ENCODE measurements around the gene PTPA.

PTPA gene

DNA sequence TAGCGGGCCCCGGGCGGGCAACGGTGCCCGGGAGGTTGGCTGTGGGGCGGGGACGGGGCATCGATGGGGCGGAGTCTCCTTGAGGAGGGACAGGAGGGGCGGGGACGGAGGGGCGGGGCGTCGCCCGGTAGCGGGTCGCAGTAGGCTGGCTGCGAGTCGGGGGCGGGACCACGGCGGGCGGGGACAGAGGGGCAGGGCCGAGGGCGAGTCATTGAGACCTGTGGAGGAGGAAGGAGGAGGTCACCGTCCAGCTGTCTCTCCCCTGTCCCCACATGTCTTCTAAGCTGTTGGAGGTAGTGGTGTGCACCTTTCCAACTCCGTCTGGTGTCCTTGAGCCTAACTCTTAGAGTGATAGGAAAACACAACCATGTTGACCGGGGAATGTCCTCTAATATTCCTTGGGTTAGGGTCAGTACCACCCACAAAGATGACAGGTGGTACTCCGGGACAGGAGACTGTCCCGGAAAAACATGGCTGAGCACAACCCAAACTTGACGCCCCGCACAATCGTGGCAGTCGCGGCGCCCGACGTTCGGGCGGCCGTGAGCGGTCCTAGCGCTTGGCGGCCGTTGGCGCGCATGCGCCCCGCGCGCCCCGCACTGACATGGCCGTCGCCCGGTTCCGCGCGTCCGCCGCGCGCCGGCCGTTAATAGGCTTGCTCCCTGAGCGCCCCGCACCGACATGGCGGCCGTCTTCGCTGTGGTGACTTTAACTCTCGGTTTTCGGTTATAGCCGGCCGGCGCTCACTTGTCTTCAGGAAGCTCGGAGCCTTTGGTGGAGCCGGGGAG lies at the start of gene PTPA, which contains the start of gene CRAT:
TSS of gene PTPA (plus strand) at position 676 of the 788 bp plus-strand sequence. CDS start 186 bp downstream, outside the sequence.
TSS of gene CRAT (minus strand) at position 54 of the 788 bp plus-strand sequence. CDS start 284 bp downstream, outside the sequence.
- DNase-seq (ENCODE audit: low read depth in 3 of 3) = peak; percentile 92 to 98 (median 94)

DNA sequence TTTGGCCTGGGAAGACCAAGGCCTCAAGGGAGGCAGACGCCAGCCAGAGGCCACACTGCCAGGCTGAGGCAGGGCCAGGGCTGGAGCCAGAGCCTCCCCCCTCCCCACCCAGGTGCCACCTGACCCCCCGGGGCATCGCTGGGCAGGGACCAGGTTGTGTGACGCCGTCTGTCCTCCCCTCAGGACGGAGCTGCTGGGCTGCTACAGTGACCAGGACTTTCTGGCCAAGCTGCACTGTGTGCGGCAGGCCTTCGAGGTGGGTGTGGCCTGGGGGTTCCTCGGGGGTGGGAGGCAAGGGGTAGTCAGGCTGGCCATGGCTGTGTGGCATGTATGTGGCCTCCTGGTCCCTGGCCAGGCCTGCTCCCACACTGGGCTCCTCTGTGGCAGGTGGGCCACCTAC lies 48.2 kb upstream of the PTPA start:
- no peak for DNase-seq (ENCODE audit: low read depth in 3 of 3)

- no peak for DNase-seq (ENCODE audit: low read depth in 3 of 3)
Measured at GRCh38 chr9:129064499-129064908, 46.7 kb upstream of the PTPA start.

GRCh38 chr9:129068110-129068509 lies 43.1 kb upstream of the PTPA start:
- no peak for DNase-seq (ENCODE audit: low read depth in 3 of 3)

DNA sequence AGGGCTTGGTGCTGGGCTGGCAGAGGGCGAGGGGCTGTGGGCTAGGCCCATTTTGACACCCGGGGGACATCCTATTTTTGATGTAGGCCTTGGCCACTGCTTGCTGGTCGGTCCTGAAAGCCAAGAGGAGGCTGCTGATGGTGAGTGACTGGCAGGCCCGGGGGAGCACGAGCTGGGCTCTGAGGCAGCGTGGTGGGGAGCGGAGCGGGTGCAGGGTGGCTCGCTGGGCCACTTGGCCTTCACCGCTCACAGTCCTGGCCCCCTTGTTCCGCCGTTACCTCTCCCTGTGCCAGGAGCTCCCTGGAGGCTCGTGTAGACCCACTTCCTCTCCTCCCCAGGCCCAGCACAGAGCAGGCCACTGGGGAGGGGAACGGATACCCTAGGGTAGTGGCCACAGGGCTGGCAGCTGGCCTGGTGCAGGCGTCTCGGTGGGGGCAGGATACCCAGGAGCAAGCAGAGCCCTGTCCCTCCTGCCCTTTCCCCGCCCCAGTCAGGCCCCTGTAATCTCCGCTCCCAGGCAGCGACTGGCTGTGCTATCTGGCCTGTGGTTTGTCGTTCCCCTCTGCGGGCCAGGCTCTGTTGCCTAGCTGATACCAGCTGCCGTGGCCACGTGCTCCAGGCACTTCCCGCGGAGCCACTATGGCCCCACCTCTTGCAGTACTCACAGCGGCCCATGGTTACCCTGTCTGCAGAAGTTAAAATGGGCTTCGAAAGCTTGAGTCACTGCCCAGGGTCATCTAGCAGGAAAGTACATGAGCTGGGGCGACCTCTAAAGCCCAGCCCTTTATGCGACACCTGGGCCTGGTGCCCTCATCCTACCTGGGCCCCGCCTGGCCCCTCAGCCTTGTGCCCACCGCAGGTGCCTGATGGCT lies 42.0 kb upstream of the PTPA start:
- peak in 2 of 3 experiments; percentile 12 to 48 for DNase-seq (ENCODE audit: low read depth in 3 of 3)

DNA sequence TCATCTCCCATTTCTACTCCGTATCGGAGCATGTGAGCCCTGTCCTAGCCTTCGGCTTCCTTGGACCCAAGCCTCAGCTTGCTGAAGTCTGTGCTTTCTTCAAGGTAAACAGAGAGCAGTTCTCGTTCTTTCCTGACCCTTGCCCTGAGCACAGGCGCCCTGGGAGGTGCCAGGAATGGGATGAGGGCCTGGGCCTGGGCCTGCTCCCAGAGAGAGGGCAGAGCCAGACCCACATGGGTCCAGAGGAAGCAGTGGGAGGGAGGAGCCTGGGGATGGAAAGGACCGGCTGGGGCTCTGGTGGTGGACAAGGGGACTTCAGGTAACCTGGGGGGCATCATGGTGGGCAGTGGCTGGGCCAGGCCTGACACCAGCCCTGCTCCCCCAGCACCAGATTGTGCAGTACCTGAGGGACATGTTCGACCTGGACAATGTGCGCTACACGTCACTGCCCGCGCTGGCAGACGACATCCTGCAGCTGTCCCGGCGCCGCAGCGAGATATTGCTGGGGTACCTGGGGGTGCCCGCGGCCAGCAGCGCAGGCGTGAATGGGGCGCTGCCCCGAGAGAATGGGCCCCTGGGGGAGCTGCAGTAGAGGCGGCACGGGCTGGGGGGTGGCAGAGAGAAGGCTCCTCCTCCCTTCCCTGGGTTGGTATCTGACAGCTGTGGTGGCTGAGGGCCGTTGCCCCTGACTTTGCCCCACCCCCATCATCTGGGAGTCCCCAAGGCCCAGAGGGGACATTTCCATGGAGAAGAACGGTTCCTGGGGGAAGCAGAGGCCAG lies 41.2 kb upstream of the PTPA start:
- no peak for DNase-seq (ENCODE audit: low read depth in 3 of 3)

DNA sequence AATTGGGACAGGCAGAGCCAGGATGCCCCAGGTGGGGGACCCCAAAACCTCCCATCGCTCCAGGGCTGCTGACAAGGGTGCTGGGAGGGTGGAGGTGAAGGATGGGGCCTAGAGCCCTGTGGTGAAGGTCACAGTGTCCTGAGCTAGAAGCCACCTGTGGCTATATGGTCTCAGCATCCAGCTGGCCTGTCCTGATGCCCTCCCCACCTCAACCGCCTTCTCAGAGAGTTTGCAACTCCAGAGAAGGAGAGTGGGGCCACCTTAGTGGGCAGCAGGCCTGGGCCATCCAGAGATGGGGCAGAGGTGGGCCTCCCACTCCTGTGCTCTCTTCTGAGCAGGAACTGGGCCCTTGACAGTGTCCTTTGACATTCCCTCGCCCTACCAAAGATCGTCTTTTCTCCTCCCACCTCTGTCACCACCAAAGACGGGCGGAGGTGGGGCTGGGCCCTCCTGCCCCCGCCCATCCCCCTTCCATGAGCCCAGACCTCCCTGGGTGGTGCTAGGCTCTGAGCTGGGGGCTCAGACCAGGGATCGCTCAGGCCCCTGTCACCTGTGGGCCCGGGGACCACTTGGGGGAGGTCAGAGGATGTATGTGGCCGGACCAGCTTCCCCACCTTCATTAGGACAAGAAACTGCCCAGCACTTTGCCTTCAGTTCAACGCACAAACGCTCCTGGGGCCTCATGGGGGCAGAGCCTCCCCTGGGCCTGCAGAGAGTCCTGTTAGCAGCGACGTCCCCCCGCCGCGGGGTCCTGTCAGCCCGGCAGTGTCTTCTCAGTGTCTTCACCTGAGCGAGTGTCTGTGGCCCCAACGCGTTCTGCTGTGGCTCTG lies 40.3 kb upstream of the PTPA start:
- no peak for DNase-seq (ENCODE audit: low read depth in 3 of 3)

GRCh38 chr9:129071526-129072126 lies 39.6 kb upstream of the PTPA start:
- DNase-seq (ENCODE audit: low read depth in 3 of 3) = no peak

DNA sequence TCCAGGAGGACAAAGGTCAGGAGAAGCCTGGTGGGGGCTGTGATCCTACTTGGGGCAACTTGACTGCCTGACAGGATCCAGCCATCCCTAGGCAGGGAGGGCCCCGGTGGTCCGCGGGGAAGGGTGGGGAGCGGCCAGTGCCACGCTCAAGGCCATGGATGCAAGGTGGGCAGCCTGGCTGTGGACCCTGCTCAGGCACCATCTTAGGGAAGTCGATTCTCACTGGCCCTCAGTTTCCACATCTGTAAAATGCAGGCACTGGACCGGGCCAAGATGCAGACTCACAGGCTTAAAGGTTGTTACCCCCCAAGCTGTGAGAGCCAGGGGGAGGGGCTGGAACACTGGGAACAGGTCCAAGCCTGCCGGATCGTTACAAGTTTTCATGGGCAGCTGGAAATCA lies 39.0 kb upstream of the PTPA start:
- no peak for DNase-seq (ENCODE audit: low read depth in 3 of 3)

GRCh38 chr9:129073404-129073803 lies 37.8 kb upstream of the PTPA start:
- no peak for DNase-seq (ENCODE audit: low read depth in 3 of 3)

- DNase-seq (ENCODE audit: low read depth in 3 of 3) = no peak
Measured at GRCh38 chr9:129074106-129074505, 37.1 kb upstream of the PTPA start.

DNA sequence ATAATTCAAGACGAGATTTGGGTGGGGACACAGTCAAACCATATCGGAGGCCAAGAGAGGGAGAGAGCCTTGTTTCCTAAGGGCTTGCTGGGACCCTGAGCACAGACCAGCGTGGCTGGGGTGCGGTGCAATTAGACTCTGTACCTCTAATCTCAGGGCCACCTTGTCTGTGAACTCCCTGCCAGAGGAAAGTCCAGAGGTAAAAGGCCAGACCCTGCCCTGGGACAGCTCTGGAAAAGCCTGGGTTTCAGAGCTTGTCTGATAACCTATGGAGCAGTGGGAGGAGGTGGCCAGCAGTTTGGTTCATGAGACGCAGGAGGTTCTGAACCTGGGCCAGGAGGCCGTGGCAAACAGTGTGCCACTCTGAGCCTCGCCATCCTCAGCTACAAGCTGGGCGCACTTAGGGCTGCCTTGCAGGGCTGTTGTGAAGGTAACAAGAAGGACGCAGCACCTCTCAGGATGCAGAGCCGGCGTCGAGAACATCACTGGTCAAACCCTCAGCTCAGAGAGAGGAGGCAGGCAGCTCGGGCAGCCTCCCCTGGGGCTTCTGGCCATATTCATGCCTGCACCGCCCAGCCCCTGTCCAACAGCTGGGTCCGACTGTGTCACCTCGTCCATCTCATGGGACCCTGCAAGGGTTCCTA lies 35.1 kb upstream of the PTPA start:
- DNase-seq (ENCODE audit: low read depth in 3 of 3) = no peak

- no peak for DNase-seq (ENCODE audit: low read depth in 3 of 3)
Measured at GRCh38 chr9:129076640-129077037, 34.6 kb upstream of the PTPA start.

- DNase-seq (ENCODE audit: low read depth in 3 of 3) = no peak
Measured at GRCh38 chr9:129077236-129077635, 34.0 kb upstream of the PTPA start.

DNA sequence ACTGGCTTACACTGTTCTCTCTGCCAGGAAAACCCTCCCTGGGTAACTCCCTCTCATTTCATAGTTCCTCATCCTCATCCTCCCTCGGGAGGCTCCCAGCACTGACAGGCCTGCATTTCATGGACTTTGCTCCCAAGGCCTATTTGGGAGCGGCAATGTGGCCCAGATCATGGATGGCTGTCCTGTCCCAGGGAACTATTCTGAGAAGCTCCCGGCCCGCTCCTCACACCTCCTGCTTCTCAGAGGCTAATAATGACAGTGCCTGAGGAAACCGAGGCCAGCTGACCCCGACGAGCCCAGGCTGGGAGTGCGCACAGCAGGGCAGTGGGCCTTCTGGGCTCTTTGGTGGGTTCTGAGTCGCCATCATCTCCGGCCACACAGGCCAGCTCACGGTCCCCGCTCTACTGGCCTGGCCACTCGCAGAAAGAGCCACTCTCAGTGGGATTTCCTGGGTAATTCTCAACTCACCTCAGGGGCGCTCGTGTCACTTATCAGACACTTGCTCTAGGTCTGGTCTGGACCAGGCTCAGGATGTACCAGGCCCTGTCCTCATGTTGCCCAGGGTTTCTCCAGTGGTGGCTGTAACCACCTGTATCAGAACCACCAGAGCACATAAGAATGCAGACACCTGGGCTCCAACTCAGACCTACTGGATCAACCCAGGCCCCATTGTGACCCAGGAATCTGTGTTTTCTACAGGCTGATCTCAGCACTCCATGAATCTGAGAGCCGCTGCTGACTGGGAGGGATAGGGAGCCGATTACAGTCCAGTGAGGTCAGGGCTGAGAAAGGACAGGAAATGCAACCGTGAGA lies 32.3 kb upstream of the PTPA start:
- DNase-seq (ENCODE audit: low read depth in 3 of 3) = no peak

- no peak for DNase-seq (ENCODE audit: low read depth in 3 of 3)
Measured at GRCh38 chr9:129079829-129080228, 31.4 kb upstream of the PTPA start.

- no peak for DNase-seq (ENCODE audit: low read depth in 3 of 3)
Measured at GRCh38 chr9:129080298-129080600, 31.0 kb upstream of the PTPA start.

DNA sequence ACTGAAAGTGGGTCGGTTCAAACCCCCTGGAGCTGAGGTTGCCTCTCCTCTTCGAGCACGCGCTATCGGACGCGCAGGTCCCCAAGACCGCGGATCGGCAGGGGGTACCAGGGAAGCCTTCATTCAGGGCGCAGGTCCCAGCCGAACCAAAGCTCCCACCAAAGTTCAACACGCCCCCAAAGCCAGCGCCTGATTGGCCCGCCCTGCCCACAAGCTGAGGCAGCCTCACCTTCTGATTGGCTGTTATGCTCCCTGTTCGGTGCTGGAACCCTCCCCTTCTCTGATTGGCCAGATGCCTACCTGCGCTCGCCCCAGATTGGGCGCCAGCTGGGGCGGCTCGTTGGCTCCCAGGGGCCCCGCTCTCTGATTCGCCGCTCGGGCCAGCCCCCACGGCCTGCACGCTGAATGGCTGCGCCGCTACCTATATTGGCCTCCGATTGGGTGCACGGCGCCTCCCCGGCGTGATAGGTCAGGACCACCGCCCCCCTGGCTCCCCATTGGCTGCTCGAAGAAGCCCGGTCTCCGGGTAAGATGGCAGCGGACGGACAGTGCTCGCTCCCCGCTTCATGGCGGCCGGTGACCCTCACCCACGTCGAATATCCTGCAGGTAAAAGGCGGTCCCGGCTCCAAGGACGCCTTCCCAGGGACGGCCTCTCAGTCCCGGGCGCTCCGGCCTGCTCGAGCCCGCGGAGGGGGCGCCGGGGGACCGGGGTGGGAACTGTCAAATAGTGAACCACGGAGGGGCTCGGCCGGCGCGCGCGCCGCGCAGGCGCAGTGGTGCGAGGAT lies 30.4 kb upstream of the PTPA start, which contains the start of gene DOLPP1:
TSS of gene DOLPP1 (plus strand) at position 511 of the 787 bp plus-strand sequence. CDS start at position 532, 21 bp downstream.
- peak; percentile 97 to 99 (median 98) for DNase-seq (ENCODE audit: low read depth in 3 of 3)

Data from stimulated activated CD4-positive, alpha-beta T cell treated with anti-CD3 and anti-CD28 coated beads, TNF-alpha, amount 100 ng/mL, for 24 hours (primary cell).